Skin epidermis (tissue), 12 donors: Measurements from ENCODE around the gene CDC26.
"Not testable (repeated sequence)": the region's sequence is repeated elsewhere in the genome, so short reads cannot be mapped to it uniquely, and the experiment has no call there.

ENCODE experiments used
- H3K27ac ChIP-seq, 21 experiments: fragments of 200-600 bp; sonication (generic) in 11 of 21; one replicate each; pipeline ENCODE4 v1.5.0; 2020; ENCODE audit warnings: mild to moderate bottlenecking in 3 of 21, inconsistent platforms in 2 of 21, moderate library complexity in 2 of 21
- H3K4me3 ChIP-seq, 7 experiments: fragments of 200-600 bp; sonication (generic) in 2 of 7; one replicate each; pipeline ENCODE4 v1.5.0; 2020; ENCODE audit warnings: inconsistent platforms in 2 of 7, mild to moderate bottlenecking in 2 of 7, moderate library complexity in 1 of 7

The CDC26 gene

DNA sequence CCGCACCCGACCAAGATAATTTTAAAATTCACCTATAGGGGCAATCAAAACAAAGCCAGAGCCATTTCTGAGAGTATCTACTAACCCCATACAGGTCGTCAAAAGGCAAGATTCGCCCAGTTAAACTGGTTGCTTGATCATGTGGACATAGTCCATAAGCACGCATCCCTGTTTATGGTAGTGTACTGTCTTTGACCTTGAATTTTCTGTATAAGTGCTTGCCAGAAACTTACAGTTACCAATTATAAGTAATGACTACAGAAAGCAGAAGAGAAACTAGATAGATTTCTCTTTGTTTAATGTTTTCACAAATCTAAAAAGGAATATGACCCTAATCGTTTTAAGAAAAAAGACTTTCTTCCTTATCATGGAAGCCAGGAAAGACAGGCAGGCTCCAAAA lies 28.4 kb downstream of the CDC26 start:
- H3K27ac ChIP-seq = peak overlapping the region in 3 of 21 experiments; percentile 4 to 56 (median 7)
- H3K4me3 ChIP-seq = no peak overlapping the region

DNA sequence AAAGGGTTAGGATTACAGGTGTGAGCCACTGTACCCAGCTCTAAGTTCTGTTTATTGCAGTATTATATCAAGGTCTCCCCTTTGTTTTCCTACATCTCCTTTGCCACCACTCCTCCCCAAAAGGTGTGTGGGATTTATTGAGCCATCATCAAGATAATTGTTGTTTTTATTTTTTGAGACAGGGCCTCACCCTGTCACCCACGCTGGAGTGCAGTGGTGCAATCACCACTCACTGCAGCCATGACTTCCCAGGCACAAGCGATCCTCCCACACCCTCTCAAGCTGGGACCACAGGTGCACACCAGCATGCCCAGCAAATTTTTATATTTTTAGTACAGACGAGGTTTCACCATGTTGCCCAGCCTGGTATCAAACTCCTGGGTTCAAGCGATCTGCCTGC lies 29.5 kb downstream of the CDC26 start:
- Histone ChIP-seq H3K4me3 (no peak overlapping the region), H3K27ac (peak overlapping the region in 6 of 21 experiments; percentile 22 to 58 (median 40))

DNA sequence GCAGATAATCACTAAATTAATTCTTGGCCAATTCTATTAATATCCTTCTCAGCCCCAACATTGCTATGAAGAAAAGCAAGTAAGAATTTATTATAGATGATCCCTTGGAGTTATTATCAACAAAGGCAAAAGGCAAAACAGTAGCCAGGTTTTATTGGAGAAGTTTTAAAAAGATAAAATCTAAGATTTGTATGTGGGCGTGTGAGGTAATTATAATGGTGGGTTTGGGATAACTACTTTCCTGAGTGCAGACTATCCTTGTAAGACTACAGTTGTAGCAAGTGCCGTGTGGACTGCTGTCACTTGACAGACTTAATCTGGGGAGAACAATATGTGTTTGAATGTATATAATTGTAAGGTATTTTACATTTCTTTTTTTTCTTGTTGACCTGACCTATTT lies 30.8 kb downstream of the CDC26 start:
- Histone ChIP-seq H3K27ac (peak overlapping the region in 3 of 21 experiments; percentile 39 to 58 (median 41)), H3K4me3 (no peak overlapping the region)

DNA sequence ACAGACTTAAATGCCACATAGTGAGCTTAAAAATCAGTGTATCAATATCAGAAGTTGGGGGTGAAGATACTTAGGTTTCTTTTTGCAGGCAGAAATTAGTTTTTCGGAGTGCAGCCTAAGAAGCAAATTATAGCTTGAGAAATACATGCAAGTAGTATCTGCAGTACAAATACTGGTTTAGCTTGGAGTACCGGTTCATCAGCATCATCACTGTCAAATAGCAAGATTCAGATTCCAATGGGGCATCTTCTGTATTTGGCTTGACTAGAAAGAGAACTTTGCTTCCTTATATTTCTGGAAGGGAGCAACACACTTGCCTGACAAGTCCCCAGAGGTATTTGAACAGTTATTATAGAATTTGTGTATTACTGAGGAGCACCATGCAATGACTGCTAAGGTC lies 34.2 kb downstream of the CDC26 start:
- Histone ChIP-seq H3K4me3 (no peak overlapping the region), H3K27ac (peak overlapping the region in 1 of 21 experiments; percentile 18)

DNA sequence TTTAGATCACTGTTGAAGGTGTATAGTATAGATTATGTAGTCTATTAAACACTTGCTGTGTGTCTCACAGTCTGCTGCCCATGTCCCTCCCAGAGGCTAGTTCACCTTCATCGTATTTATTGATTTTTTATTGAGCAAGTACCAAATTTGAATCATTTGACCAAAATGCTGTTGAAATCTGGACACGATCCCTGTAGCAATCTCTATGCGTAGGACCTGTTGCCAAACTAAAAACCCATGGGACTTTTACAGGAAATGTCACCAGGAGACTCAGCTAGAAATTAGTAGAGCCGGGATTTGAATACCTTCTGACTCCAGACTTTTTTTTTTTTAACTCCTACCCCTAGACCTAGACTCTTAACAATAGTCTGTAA lies 36.5 kb downstream of the CDC26 start:
- H3K4me3 ChIP-seq = no peak overlapping the region
- no peak overlapping the region for H3K27ac ChIP-seq

DNA sequence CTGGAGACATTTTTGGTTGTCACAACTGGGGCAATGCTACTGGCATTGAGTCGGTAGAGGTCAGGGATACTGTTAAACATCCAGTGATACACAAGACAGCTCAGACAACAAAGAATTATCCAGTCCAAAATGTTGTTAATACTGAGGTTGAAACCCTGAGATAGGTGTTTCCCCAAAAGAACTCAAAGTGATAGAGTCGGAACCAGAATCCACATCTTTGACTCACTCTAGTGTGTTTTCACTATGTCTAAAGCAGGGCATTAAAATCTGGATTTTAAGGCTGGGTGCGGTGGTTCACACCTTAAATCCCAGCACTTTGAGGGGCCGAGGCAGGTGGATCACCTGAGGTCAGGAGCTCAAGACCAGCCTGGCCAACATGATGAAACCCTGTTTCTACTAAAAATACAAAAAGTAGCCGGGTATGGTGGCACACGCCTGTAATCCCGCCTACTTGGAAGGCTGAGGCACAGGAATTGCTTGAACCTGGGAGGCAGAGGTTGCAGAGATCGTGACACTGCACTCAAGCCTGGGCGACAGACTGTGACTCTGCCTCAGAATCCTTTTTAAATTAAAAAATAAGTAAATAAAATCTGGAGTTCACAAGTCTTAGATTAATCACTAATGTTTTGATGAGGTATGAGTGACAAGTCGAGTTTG lies 37.0 kb downstream of the CDC26 start:
- H3K27ac ChIP-seq = no peak overlapping the region
- H3K4me3 ChIP-seq = no peak overlapping the region

DNA sequence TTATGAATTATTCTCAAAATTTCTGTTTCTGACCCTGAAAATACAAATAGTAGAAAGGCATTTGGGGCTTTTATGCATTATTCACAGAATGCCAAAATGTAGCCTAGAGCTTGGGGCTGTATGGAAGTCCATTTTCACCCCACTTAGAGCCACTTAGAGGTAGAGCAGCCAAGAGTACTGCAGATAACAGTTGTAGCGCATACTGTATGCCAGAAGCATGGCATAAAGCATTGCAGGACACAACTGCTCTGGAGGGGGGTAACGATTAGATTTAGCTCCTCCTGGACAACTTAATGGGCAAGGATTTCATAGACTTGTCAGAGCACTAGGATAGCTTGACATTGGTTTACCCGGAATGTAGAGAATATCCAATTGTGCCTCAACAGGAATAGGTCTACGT lies 38.3 kb downstream of the CDC26 start:
- Histone ChIP-seq H3K27ac (no peak overlapping the region), H3K4me3 (no peak overlapping the region)

DNA sequence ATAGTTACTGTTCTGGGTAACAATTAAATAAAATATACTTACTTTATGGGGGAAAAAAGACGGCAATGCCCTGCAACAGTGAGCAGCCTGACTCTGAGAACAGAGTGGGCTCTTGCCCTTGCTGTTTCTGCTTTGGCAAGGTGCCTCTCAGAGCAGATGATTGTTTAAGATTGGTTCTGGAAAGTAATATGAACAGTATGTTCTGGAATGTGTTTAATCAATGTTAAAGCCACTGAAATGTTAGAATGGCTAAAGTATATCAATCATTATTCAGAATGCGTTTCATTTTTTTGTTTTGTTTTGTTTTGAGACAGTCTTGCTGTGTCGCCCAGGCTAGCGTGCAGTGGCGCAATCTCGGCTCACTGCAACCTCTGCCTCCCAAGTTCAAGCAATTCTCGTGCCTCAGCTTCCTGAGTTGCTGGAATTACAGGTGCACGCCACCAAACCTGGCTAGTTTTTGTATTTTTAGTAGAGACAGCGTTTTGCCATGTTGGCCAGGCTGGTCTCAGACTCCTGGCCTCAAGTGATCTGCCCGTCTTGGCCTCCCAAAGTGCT lies 39.6 kb downstream of the CDC26 start:
- peak overlapping the region in 2 of 21 experiments; percentile 24 to 57 for H3K27ac ChIP-seq

DNA sequence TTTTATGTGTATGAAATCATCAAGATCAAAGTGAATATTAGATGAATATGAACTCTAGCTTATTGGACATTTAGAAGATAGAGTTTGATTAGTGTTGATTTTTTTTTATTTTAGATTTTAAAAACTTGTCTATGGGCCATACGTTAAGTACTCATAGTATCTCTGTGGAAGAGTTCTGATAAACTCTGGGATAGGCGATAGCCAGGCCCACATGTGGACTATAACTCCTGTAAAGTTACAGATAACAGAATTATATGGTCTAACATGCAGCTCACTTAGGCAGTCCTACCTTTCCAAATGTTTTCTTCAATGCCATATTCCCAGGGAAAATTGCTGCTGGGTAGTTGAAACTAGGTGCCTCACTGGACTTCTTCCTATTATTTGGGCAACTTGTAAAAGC lies 43.7 kb downstream of the CDC26 start:
- H3K27ac ChIP-seq = peak overlapping the region in 4 of 21 experiments; percentile 35 to 78 (median 50)
- H3K4me3 ChIP-seq = no peak overlapping the region

More for the DNA sequence above, 39.6 kb downstream of the CDC26 start:
- H3K4me3 ChIP-seq = not testable (repeated sequence)

DNA sequence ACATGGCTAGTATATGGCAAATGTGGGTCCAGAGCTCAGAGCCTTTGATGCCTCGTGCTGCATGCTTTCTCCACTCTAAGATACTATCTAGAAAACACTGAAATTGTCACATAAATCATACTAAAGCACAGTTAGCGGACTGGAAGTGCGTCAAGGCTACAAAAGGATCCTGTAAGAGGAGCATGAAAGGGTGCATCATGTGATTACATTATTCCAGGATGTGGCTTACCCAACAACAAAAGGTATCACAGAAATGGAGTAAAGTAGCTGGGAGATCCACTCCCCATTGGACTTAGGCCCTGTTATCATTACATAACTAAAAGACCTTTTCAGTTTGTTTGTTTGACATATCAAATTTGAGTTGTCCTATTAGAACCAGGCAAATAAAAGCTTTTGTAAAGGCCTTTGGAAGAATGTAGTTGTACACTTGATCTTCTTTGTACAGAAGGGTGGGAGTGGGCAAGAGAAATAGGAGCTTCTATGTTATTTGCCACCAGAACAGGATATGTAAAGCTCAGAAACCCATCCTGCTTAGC lies 47.2 kb downstream of the CDC26 start:
- no peak overlapping the region for H3K27ac ChIP-seq
- no peak overlapping the region for H3K4me3 ChIP-seq

DNA sequence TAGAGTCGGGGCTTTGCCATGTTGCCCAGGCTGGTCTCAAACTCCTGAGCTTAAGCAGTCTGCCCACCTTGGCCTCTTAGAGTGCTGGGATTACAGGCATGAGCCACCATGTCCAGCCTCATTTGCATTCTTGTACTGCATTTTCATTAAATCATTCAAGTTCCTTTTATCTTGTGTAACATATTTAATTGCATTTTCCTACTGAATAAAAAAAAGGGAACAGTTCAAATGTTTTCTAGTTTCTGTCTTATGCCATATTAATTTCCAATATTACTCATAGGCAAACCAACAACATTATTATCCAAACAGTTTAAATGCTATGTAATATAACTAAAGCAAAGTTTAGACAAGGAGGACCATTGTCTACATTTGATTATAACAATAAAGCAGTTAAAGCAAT lies 47.9 kb downstream of the CDC26 start:
- Histone ChIP-seq H3K4me3 (no peak overlapping the region), H3K27ac (no peak overlapping the region)

DNA sequence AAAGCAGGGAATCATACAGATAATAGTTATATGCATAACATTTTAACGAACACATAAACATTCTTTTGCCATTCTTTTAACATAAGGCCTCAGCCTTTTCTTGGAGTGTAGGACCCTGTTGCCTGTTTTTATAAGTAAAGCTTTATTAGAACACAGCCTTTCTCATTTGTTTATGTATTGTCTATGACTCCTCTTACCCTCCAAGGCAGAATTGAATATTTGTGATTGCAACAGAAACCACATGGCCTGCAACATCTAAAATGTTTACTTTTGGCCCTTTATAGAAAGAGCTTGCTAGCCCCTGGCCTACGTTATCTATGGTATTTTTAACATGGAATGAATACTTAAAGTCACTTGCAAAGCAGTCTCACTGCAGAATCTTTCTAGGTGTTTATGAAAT lies 51.4 kb downstream of the CDC26 start:
- H3K4me3 ChIP-seq = no peak overlapping the region
- H3K27ac ChIP-seq = no peak overlapping the region

DNA sequence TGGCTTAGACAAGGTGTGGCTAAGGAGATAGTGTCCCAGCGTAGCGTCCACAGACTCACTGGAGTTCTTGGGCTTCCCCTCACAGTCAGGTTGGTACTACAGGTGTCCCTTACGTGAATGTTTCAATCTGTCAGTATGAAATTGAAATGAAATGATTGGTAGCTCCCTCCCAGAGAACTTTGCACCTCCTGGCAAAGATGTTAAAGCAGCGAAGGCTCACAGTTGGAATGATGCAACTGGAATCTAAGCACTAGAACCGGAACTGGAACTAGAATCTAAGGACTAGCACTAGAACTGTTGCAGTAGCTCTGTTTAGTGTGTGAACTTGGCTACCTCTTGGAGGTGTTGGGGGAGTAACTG lies 52.9 kb downstream of the CDC26 start:
- peak overlapping the region in 9 of 21 experiments; percentile 39 to 96 (median 83) for H3K27ac ChIP-seq
- peak overlapping the region; percentile 70 to 86 (median 81) for H3K4me3 ChIP-seq

DNA sequence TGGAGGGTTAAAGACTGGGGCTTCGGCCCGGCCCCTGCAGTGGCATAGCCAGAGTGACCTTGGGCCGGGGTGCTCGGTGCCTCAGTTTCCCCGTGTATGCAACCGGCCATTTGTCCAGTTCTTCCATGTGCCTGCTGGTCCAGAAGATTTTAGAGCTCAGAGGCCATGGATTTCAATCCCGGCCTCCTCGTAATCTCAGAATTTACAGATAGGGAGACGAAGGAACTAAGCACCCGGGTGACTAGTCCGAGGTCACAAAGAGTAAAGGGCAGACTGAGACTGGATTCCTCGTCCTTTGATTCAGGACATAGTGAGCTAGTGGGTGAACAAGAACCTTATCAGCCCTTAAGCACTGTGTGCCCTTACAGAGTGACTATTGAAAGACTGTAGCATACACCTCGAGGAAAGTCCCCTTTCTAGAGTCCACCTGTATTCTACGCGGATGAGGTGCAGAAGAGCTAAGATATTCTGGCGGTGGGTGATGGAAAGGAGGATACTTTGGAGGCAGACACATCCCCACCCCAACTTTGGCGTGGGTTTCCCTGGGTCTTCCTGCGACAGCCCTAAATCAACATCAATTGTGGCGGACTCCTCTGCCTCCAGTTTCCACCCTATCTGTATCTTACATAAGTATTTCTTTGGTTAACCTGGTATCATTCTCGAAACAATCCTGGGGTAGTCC lies 53.4 kb downstream of the CDC26 start:
- H3K4me3 ChIP-seq = peak overlapping the region; percentile 70 to 86 (median 81)
- H3K27ac ChIP-seq = peak overlapping the region in 20 of 21 experiments; percentile 64 to 96 (median 88)

DNA sequence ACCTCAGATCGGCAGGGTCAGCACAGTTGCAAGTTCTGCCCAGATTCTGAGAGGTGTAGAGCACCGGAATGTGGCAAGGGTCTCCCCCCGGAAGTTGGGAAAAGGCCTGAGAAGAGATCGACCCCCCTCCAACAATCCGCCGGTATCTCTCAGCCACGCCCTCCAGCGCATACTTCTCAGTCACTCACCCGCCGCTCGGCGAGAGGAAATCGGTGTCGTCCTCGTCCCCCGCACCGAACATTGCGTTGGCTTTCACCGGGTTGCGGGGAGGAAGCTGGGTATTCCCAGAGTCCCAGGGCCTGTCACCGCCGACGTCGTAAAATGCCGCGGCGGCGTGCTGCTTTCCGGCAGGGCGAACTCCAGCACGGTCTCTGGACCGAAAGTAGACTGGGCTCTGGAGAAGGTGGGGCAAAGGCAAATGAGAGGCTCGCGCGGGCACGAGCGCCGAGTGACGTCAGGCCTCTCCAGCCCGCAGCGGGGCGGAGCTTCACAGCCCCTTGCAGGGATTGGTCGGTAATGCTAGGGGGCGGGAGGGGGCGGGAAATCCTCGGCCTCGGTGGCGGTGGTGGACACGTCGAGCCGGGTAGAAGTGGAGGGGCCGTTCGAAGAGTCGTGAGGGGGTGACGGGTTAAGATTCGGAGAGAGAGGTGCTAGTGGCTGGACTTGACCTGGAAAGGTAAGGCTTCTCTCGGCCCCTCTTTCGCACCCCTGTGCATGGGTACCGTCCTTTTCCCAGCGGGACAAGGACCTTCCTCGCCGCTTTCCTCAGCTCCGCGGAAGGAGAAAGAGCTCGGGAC lies 54.2 kb downstream of the CDC26 start, which contains the start of the genes FKBP15 and SLC31A1:
Gene FKBP15, minus strand, starts transcription at position 275 of the 797 bp plus-strand sequence. Its CDS starts 34 bp downstream, at position 241.
Gene SLC31A1, plus strand, starts transcription at position 542 of the 797 bp plus-strand sequence. CDS start 34,605 bp downstream, outside the sequence.
- Histone ChIP-seq H3K4me3 (peak within 1 kb of the TSS; percentile 70 to 86 (median 81)), H3K27ac (peak within 1 kb of the TSS; percentile 64 to 96 (median 92))

DNA sequence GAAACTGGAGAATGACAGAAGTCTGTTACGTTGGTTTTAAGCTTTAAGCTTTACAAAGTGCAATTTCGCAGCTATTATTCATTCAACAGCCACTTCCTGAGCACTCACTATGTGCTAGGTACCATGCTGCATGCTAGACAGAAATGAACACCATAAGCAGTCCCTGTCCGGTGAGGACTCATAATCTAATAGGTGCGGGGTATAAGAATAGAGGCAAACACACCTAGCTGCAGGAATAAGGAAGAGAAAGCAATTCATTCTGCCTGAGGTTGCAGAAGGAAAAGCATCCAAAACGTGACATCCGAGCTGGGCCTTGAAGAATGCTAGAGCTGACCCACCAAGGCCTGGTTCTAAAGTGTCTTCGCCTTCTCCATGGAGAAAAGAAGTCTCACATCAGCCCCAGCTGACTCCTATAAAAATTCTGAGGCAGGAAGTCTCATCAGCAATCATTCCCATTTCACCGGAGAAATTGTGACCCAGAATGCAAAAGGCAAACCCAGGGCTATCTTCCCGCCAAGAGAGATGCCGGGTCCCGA lies 54.8 kb downstream of the CDC26 start:
- peak overlapping the region; percentile 70 to 86 (median 81) for H3K4me3 ChIP-seq
- H3K27ac ChIP-seq = peak overlapping the region; percentile 58 to 96 (median 92)

DNA sequence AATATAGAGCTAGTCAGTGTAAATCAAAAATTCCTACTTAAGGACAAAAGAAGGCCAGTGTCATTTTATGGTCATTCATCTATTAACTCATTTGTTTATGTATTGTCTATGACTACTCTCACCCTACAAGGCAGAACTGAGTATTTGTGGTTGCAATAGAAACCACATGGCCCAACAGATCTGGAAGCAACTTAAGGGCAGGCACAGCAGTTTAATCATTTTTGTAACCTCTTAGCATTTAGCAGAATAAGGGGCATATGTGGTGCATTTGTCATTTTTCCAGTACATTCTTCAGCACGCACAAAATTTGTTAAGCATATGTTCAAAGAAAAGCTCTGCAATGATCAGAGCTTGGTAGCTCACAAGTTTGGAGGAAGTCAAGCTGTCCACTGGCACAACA lies 55.4 kb downstream of the CDC26 start:
- H3K27ac ChIP-seq = peak overlapping the region in 16 of 21 experiments; percentile 85 to 96 (median 93)
- H3K4me3 ChIP-seq = peak overlapping the region; percentile 70 to 86 (median 81)

DNA sequence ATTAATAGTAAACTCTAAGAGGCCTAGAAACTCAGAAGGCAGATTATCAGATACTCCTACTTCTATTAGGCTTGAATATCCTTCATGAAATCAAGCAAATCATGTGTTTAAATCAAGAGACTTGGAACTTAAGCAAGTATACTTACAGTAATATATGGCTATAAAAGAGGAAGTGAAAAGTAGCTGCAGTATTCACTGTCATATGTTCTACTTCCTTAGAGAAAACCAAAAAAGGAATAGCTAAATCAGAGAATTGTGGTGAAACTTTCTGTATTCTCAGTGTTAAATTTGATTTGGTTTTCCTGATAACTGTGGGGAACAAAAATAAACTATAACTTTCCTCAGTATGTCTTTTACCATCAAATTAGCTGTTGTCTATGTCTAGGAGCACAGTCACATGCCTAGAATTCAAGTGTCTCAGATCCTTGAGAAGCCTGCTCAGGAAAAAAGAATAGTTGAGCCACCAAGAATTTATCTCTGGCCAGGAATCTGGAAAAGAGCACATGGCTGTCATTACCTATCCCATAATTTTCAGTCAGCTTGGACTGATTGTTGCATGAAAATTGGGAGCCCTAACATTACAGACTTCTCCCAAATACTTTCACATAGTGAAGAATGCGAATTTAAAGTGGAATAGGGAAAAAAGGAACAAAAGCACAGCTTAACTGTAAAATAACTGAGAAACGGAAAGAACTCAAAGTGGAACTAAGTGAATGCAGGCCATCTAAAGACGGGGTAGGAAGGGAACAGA lies 56.0 kb downstream of the CDC26 start:
- Histone ChIP-seq H3K4me3 (peak overlapping the region in 2 of 7 experiments; percentile 70 to 77), H3K27ac (peak overlapping the region in 15 of 21 experiments; percentile 8 to 96 (median 92))
